OCI-M1 (cell line): ENCODE measurements around the gene MTUS2.

Experiments
- DNase-seq: peaks from one replicate; lab custom pipeline; 2025; lab: John Stamatoyannopoulos, UW

MTUS2 gene

DNA sequence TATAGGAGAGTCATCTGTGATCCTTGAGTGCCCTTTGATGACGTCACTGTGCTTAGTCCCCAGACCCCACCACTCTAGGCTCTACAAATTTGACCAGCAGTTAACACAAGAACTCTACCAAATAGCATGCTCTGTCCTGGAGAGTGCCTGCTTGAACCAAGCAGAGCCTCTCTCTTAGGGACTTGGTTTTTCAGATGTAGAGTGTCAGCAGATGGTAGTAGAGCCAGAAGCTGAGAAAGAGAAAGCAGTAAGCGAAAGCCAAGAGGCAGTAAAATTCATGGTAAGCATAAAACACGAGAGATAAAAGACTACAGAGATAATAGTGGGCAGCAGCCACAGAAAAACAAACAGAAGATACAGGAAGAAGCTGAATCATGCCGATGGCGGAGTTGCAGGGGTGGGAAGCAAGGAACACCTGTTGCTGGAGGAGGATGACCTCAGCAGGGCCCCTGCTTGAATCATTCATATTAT is 582.1 kb downstream of the MTUS2 start:
- DNase-seq, result peak; percentile 83

DNA sequence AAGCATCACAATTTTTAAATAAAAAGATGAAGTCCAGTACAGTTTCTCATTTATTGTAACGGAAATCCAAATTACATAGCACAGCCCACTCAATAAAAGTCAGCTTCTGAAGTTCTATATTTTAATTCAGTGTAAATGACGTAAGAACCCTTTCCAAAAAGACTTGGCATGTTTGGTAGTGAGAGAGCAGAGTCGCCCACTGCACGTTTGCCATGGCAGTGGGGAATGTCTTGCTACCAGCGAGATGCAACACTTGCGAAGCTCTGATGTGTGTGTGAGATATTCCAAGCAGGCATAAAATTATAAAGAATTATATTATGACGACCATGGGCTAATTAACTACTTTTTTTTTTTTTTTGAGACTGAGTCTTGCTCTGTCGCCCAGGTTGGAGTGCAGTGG is 585.3 kb downstream of the MTUS2 start:
- DNase-seq, result no peak

GRCh38 chr13:29411481-29411880 is 591.3 kb downstream of the MTUS2 start:
- peak; percentile 4 for DNase-seq

DNA sequence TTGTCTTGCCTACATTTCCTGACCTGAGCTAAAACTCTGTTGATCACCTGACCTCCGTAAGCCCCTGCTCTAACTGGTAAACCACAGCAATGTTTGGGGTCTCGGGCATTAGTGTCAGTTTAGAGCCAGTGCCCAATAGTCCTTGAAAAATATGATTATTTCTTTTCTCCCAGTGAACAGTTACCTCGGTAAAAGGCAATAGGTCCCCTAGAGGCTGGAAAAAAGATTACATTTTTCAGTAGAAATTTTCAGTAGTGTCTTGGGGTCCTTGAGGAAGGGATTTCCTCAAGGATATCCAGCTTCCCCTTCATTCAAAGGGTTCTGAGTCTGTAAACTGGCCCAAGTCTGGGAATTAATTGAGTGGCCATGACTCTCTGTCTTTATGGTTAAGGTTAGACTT is 597.9 kb downstream of the MTUS2 start:
- peak; percentile 20 for DNase-seq

GRCh38 chr13:29421118-29421517 is 601.0 kb downstream of the MTUS2 start:
- no peak for DNase-seq

- no peak for DNase-seq
Observed at GRCh38 chr13:29422015-29422414, 601.9 kb downstream of the MTUS2 start.

- no peak for DNase-seq
Observed at GRCh38 chr13:29423050-29423449, 602.9 kb downstream of the MTUS2 start.

GRCh38 chr13:29427937-29428309 is 607.8 kb downstream of the MTUS2 start:
- DNase-seq, result no peak

GRCh38 chr13:29428310-29429181 is 608.4 kb downstream of the MTUS2 start:
- peak; percentile 27 for DNase-seq

GRCh38 chr13:29429286-29429900 is 609.3 kb downstream of the MTUS2 start:
- DNase-seq, result no peak

- peak; percentile 16 for DNase-seq
Observed at GRCh38 chr13:29434217-29434945, 614.2 kb downstream of the MTUS2 start.

DNA sequence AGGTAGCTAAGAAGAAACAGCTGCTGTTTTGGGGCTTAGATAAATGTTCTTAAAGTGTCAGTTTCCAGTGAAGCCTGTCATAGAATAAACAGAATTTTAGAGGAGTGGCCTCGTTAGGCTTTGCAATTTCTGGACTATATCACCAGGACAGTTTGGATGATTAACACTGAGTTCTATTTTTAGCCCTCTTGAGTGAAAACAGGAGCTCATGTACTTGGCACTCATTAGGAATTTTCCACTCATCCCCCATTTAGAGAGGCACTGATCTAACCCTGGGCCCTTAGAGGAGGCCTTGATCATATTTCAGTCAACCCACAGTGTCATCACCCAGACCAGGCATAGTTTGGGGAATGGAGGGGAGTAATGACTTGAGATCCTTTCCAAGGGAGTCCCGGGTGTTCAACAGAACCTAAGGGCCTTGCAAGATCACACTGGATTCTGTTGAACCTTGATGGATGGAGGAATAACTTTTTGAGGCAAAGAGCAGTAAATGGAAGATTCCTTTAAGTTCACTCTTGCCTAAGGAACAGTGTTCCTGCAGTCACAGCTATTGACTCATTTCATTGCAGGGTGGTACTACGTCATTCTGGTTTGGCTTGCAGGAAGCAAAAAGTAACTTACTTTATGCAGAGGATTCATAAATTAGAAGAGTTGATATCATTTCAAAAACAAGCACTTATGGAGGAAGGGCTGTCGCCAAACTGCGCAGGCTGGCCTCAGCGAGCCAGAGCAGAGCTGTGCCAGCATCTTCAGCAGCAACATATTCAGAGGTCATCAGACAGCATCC is 615.2 kb downstream of the MTUS2 start:
- no peak for DNase-seq

GRCh38 chr13:29436291-29436690 is 616.2 kb downstream of the MTUS2 start:
- DNase-seq, result no peak

DNA sequence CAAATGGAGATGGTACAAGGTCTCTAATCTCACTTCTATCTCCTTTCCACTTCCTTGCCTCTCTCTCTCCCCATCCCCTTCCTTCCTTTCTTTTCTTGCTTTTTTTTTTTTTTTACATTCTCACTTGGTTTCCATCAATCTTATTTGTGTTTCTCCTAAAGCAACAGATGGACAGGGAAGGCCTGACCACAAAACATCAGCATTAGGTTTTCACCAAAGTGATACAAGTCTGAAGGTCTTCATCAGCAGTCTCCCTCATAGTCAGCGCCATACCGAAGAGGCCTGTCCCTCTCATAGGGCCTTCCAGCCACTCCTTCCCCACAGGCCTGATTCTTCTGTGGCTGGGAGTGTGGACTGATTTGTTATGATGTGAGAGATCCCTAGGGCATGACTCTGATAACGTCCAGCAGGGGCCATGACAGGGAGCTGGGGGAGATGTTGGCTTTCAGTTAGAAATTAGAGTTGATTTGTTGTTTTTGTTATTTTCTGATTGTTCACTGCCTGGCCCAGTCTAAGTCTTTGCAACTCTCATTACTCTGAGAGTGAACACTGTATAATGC is 616.7 kb downstream of the MTUS2 start:
- DNase-seq, result no peak

DNA sequence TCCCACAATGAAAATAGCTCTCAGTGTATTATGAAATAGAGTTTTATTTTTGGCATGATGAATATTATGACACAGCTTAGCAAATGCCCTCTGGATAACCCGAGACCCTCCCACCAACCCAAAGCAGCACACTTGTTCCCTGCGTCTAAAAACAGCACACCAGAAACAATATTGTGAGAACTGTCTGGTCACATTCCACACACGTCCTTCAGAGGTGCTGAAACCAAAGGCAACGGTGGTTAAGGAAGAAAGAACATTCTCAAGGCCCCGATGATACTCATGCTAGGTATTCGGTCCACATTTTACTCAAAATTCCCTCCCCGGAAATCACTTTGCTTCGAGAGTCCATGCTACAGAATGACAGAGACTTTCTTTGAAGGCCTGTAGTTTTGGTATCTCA is 618.6 kb downstream of the MTUS2 start:
- no peak for DNase-seq

GRCh38 chr13:29439601-29440388 is 619.7 kb downstream of the MTUS2 start:
- DNase-seq, result no peak

GRCh38 chr13:29441306-29441705 is 621.2 kb downstream of the MTUS2 start:
- DNase-seq, result no peak

DNA sequence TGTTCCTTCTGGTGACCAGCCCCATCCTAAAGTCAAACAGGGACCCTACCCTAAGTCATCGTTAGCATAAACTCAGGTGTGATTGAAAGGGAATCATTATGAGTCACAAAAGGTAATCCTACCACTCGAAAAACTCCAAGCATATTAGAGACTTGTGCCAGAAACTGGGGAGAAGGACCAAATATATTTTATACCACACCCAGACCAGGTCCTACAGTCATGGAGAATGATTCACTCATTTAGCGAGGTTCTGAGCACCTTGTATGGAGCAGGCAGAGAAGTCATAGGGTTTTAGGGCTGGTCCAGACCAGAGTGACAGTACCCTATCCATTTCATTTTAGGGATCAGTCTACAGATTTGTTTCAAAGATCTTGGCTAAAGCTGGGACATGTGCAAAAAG is 625.9 kb downstream of the MTUS2 start:
- DNase-seq, result no peak

DNA sequence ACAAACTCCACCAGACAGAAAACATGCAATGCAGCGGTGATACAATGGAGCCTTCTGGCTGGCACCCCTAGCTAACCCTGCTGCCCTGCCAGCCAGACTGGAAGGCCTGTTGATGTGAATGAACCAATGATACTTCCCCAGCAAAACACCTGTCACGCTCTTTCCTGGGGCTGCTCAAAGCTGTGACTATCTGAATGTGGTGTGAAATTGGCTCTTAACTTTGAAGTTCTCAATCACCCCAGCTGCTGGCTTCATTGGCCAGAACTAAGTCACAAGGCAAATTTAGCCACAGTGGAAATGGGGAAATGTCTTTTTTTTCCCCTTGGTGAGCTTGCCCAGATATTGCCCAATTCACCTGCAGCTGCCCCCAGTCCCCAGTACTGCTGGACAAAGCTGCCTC is 628.0 kb downstream of the MTUS2 start:
- DNase-seq, result no peak

- no peak for DNase-seq
Observed at GRCh38 chr13:29449726-29450125, 629.6 kb downstream of the MTUS2 start.

DNA sequence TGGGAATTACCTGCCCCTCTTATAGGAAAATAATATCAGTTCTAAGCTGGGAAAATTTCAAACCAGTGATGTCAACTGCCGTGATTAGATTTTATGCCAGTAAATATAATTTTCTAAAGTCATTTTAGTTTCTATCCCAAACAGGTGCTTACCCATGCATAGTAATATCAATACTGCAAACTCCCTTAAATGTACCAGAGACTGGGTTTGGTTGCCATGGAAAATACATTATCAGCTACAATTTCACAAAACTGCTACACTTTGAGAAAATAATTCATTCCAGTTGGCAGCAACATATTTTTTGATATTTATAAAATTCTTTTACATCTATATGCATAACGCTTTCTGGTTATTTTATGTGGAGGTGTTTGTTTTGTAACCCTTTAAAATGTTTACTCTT is 631.8 kb downstream of the MTUS2 start:
- no peak for DNase-seq
